Thyroid gland (tissue), 4 donors: Measurements from ENCODE around the gene FICD. TPM values are rescaled to one million over a fixed set of nuclear protein-coding genes. Genes with fewer than 3 reads are reported as not detected.

ENCODE experiments used
- DNase-seq, 2 donors: peaks; one replicate each; pipeline ENCODE4 v3.0.0-alpha.2; 2019
- H3K27ac ChIP-seq, 3 donors: fragments of 200-600 bp; sonication (generic); 1 replicate in 2 of 3; 2 replicates in 1 of 3; pipeline ENCODE4 v1.5.1; 2016 to 2019; ENCODE audit warnings: mild to moderate bottlenecking in 1 of 3, moderate library complexity in 1 of 3
- H3K27me3 ChIP-seq: fragments of 200-600 bp; sonication (generic); one replicate; pipeline ENCODE4 v1.5.1; 2019
- H3K36me3 ChIP-seq, 2 donors: fragments of 200-600 bp; sonication (generic); one replicate each; pipeline ENCODE4 v1.5.1; 2016 to 2019
- H3K4me1 ChIP-seq, 2 donors: fragments of 200-600 bp; sonication (generic); one replicate each; pipeline ENCODE4 v1.5.1; 2017 to 2019
- H3K4me3 ChIP-seq, 3 donors: fragments of 200-600 bp; sonication (generic); replicated peaks in 1 of 3; 1 replicate in 2 of 3; 2 replicates in 1 of 3; pipeline ENCODE4 v1.5.1; 2016; ENCODE audit warnings: mild to moderate bottlenecking in 1 of 3
- H3K9me3 ChIP-seq: fragments of 200-600 bp; sonication (generic); one replicate; pipeline ENCODE4 v1.5.1; 2017
- POLR2A ChIP-seq, 2 donors: fragments of 450-650 bp; IDR thresholded peaks; one replicate each; pipeline ENCODE4 v1.6.1; 2017; ENCODE audit warnings: antibody characterized with exemption in 2 of 2, mild to moderate bottlenecking in 2 of 2, moderate library complexity in 1 of 2
- WGBS, 2 donors: methylation state at CpG; one replicate each; pipeline ENCODE4 v1.1.5; 2017; 5-methylcytosine and 5-hydroxymethylcytosine counted together
- intact Hi-C: fragments of 100-400 bp; cut with DNase I; formaldehyde crosslinking; loops from one replicate; pipeline ENCODE4 v1.15.1; 2023
- total RNA-seq, 4 donors: library from RNA; depleted of rRNA; stranded (reverse); fragments of >200 nt; gene quantifications; one replicate each; pipeline ENCODE4 v1.2.3, GENCODE V29; 2016
- TF ChIP-seq, protein P1 (sequence below), 6 experiments: fragments of 200-600 bp in 3 of 6; fragments of 450-650 bp in 3 of 6; sonication (generic) in 3 of 6; IDR thresholded peaks; one replicate each; pipeline ENCODE4 v1.5.1; 2016 to 2019; ENCODE audit warnings: antibody characterized with exemption in 6 of 6, mild to moderate bottlenecking in 2 of 6, inconsistent platforms in 1 of 6, moderate library complexity in 1 of 6

Gene FICD
- total RNA-seq, 4 donors from 2014 or later, result 7.0 to 16.7 (median 10.5) TPM

DNA sequence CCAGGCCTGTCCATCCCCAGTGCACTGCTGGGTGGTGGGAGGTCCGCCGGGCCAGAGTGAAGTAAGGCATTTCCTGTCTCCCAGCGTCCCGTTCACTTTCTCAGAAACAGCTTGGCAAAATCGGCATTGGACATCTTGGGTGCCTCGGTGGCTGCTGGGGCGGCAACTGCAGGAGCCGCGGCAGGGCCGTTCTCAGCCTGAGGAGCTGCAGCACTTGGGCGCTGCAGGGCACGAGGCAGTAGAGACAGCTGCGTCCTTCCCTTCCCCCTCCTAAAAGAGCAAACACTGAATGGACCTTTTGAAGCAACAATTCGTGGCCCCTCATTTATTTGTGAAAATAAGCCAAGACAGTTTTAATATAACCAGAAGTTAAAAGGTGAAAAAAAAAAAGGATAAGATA lies 8.3 kb downstream of the FICD start:
- peaks cover 70 to 93% of the 10 kb centered on the region in 2 donors for H3K36me3 ChIP-seq
- no peak for DNase-seq

DNA sequence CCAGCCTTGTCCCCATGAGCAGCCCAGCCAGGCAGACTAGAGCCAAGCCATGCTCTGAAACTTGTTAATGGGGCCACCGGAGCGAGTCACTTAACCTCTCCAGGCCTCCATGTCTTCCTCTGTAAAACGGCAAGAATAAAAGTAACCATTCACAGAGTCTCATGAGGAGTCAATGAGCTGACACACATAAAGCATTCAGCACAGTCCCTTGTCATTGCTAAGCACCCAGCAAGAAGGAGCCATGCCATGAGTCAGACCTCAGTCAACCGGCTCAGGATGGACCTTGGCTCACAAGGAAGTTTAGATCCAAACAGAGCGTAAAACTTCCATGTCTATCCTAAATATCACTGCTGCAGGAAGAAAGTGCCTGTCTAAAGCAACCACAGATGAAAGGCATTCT lies 10.6 kb downstream of the FICD start:
- H3K27me3 ChIP-seq, result no peaks in the 10 kb centered on the region
- no peaks in the 10 kb centered on the region for H3K9me3 ChIP-seq
- TF ChIP-seq, protein P1, sequence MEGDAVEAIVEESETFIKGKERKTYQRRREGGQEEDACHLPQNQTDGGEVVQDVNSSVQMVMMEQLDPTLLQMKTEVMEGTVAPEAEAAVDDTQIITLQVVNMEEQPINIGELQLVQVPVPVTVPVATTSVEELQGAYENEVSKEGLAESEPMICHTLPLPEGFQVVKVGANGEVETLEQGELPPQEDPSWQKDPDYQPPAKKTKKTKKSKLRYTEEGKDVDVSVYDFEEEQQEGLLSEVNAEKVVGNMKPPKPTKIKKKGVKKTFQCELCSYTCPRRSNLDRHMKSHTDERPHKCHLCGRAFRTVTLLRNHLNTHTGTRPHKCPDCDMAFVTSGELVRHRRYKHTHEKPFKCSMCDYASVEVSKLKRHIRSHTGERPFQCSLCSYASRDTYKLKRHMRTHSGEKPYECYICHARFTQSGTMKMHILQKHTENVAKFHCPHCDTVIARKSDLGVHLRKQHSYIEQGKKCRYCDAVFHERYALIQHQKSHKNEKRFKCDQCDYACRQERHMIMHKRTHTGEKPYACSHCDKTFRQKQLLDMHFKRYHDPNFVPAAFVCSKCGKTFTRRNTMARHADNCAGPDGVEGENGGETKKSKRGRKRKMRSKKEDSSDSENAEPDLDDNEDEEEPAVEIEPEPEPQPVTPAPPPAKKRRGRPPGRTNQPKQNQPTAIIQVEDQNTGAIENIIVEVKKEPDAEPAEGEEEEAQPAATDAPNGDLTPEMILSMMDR (IDR thresholded peaks at IDR 0.05), result no peak
- H3K4me1 ChIP-seq, result no peaks in the 10 kb centered on the region
- 93 to 94% methylated on average over 5 of the region's 5 CpGs for WGBS, 2 donors
- no peak for DNase-seq
- H3K4me3 ChIP-seq, result no peak overlapping the region
- no peak overlapping the region for H3K27ac ChIP-seq
- peaks cover 83 to 92% of the 10 kb centered on the region in 2 donors for H3K36me3 ChIP-seq
- intact Hi-C loops, result no loop called here

More for the DNA sequence above, 8.3 kb downstream of the FICD start:
- Histone ChIP-seq H3K9me3 (no peaks in the 10 kb centered on the region), H3K4me1 (no peaks in the 10 kb centered on the region), H3K4me3 (no peak overlapping the region), H3K27me3 (no peaks in the 10 kb centered on the region), H3K27ac (no peak overlapping the region)
- WGBS, 2 donors, result 91 to 94% methylated on average over 12 to 14 of the region's 14 CpGs
- intact Hi-C loops, result no loop called here
- TF ChIP-seq, protein P1 (IDR thresholded peaks at IDR 0.05), result no peak

DNA sequence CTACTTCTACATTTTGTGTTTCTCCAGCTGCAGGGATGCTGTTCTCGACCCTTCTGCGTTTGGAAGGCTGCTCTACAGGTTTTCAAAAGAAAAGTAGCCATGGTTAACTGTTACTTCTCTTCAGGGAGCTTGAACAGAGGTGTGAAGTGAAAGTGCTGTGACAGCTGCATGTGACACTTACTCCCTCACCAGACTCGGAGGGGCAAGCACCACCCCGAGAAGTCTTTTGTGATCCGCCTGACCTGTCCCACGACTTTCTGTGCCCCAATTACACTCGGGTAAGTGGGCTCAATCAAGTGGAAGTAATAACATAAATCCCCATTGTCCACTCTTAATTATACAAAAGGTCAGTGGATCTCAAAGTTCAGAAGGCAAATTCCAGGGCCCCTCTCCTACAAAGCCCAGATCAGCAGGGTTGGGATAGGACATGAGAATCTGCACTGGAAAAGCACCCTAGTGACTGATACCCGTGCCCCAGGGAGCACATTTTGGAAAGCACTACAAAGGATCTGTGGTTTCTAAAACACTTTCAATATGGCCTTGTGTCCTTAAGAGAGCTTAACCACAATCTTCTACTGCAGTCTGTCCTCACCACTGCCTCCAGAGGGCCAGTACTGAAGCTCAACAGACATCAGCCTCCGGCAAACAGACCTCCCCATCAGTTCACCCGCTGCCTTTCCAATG lies 11.5 kb downstream of the FICD start:
- Histone ChIP-seq H3K9me3 (no peaks in the 10 kb centered on the region), H3K36me3 (peaks cover 76 to 89% of the 10 kb centered on the region in 2 donors), H3K27ac (no peak overlapping the region), H3K4me1 (no peaks in the 10 kb centered on the region), H3K4me3 (no peak overlapping the region), H3K27me3 (no peaks in the 10 kb centered on the region)
- no peak for DNase-seq
- 79 to 85% methylated on average over 10 of the region's 10 CpGs for WGBS, 2 donors
- intact Hi-C loops, result no loop called here
- TF ChIP-seq, protein P1 (IDR thresholded peaks at IDR 0.05), result no peak
- TF ChIP-seq POLR2A (IDR thresholded peaks at IDR 0.05), result no peak

DNA sequence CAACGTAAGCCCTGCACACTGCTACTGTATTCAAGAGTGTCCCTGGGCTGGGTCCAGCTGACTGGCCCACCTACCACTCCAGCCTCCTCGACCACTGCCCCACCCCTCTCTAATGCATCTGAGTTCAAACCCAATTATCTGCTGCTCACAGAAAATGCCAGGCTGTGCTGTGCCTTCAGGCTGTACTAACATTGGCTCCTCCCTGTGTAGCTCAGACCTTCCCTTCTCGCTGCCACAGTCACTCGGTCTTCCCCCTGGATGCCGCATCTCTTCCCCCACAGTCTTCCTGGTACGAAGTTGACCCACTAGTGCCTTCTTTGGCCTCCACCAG lies 12.1 kb downstream of the FICD start:
- H3K4me3 ChIP-seq, result no peak overlapping the region
- 86 to 92% methylated on average over 6 of the region's 6 CpGs for WGBS, 2 donors
- H3K27me3 ChIP-seq, result no peaks in the 10 kb centered on the region
- intact Hi-C loops, result no loop called here
- no peak for DNase-seq
- TF ChIP-seq, protein P1 (IDR thresholded peaks at IDR 0.05), result no peak
- no peak for TF ChIP-seq POLR2A (IDR thresholded peaks at IDR 0.05)
- H3K36me3 ChIP-seq, result peaks cover 77 to 89% of the 10 kb centered on the region in 2 donors
- H3K27ac ChIP-seq, result no peak overlapping the region
- no peaks in the 10 kb centered on the region for H3K4me1 ChIP-seq
- no peaks in the 10 kb centered on the region for H3K9me3 ChIP-seq

DNA sequence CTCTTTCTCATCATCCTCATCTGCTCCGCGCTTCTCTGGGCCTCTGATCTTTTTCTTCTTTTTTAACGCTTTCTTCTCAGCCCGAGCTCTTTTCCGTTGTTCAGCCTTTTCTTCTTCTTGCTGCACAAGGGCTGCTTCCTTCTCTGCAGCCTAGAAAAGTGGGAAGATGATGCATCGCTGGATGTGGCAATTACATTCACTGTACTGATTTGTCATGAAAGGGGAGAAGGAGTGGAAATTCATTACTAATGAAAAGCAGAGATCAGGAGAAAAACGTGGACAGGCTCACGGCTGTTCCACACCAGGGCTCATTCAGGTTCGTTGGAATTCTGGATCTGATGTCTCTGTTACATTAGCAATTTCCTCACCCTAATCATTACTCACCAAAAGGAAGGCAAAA lies 15.1 kb downstream of the FICD start:
- peaks cover 64 to 71% of the 10 kb centered on the region in 2 donors for H3K36me3 ChIP-seq
- intact Hi-C loops, result no loop called here

More for the DNA sequence above, 15.1 kb downstream of the FICD start:
- DNase-seq, result no peak
- no peak overlapping the region for H3K4me3 ChIP-seq
- no peaks in the 10 kb centered on the region for H3K27me3 ChIP-seq
- WGBS, 2 donors, result 94 to 95% methylated on average over 9 of the region's 9 CpGs
- no peaks in the 10 kb centered on the region for H3K9me3 ChIP-seq
- no peaks in the 10 kb centered on the region for H3K4me1 ChIP-seq
- TF ChIP-seq, protein P1 (IDR thresholded peaks at IDR 0.05), result no peak
- no peak overlapping the region for H3K27ac ChIP-seq
